Prostate gland (tissue), 2 donors: Measurements from ENCODE around the gene KCNJ8. TPM values are rescaled to one million over a fixed set of nuclear protein-coding genes. Genes with fewer than 3 reads are reported as not detected.
A peak's percentile ranks its signal among the peaks of the same experiment; 100 is the strongest.

Experiments
- DNase-seq: peaks from one replicate; pipeline ENCODE4 v3.0.0-alpha.2; 2019; ENCODE audit warnings: low spot score
- H3K27ac ChIP-seq, 2 donors: fragments of 200-600 bp; sonication (generic); 2 replicates each; pipeline ENCODE4 v1.5.1; 2017 to 2019
- H3K27me3 ChIP-seq: fragments of 200-600 bp; sonication (generic); replicated peaks from 2 replicates; pipeline ENCODE4 v1.5.1; 2019; ENCODE audit not compliant: insufficient read depth
- H3K36me3 ChIP-seq, 2 donors: fragments of 200-600 bp; sonication (generic); 1 replicate in 1 of 2; 2 replicates in 1 of 2; pipeline versions ENCODE4 v1.5.1 to v1.8.1; 2017 to 2019
- H3K4me1 ChIP-seq: fragments of 200-600 bp; sonication (generic); replicated peaks from 2 replicates; pipeline ENCODE4 v1.5.1; 2019
- H3K4me3 ChIP-seq, 2 donors: fragments of 200-600 bp; sonication (generic); 2 replicates each; pipeline ENCODE4 v1.5.1; 2017 to 2019
- H3K9me3 ChIP-seq: fragments of 200-600 bp; sonication (generic); 2 replicates; pipeline ENCODE4 v1.5.1; 2017
- POLR2A ChIP-seq: fragments of 450-650 bp; IDR thresholded peaks from one replicate; pipeline ENCODE4 v1.6.1; 2016; ENCODE audit warnings: antibody characterized with exemption, mild to moderate bottlenecking
- POLR2AphosphoS5 ChIP-seq: sonication (generic); formaldehyde crosslinking; IDR thresholded peaks from one replicate; pipeline ENCODE4 v1.6.1; 2017; ENCODE audit warnings: antibody characterized with exemption
- WGBS: methylation state at CpG from one replicate; pipeline ENCODE4 v1.1.5; 2018; 5-methylcytosine and 5-hydroxymethylcytosine counted together
- intact Hi-C: fragments of 100-400 bp; cut with DNase I; formaldehyde crosslinking; loops from one replicate; pipeline ENCODE4 v1.14.2; 2022
- total RNA-seq, 2 donors: library from RNA; depleted of rRNA; stranded (reverse); fragments of >200 nt; gene quantifications; one replicate each; pipeline ENCODE4 v1.1.0, GENCODE V29; 2016
- TF ChIP-seq, protein P1 (sequence below), 4 experiments: fragments of 200-600 bp in 2 of 4; fragments of 450-650 bp in 2 of 4; sonication (generic) in 2 of 4; IDR thresholded peaks; 1 replicate in 3 of 4; 2 replicates in 1 of 4; pipeline ENCODE4 v1.5.1; 2016 to 2019; ENCODE audit warnings: antibody characterized with exemption in 4 of 4, mild to moderate bottlenecking in 2 of 4, moderate library complexity in 2 of 4

KCNJ8 gene
- total RNA-seq, 2 donors from 2014 or later = 9.2 to 10.3 TPM

DNA sequence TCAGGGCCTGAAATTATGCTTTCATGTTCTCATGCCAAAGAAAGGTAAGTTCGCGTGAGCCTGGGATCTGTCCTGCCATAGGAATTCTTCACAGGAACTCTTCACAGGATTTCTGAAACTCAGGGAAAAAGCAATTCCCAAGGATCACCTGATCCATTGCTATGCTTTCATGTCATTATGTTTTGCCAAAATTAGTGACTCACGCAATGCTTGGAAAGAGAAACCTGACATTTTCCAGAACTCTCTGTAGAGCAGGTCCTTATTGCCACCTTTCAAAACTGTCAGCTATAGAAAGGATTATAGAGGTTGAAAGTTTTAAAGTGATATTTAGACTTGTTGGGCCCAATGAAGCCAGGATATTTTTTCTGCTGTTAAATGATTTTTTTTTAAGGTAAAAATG is 6.3 kb upstream of the KCNJ8 start:
- intact Hi-C loops = no loop called here
- no peak for DNase-seq
- H3K27ac ChIP-seq = peak overlapping the region in 1 of 2 donors; percentile 3
- H3K4me1 ChIP-seq = no peaks in the 10 kb centered on the region
- 70% methylated on average over 3 of the region's 3 CpGs for WGBS
- no peaks in the 10 kb centered on the region for H3K9me3 ChIP-seq
- no peak overlapping the region for H3K4me3 ChIP-seq
- no peaks in the 10 kb centered on the region for H3K27me3 ChIP-seq
- TF ChIP-seq POLR2AphosphoS5 = peak; percentile 8
- no peak for TF ChIP-seq POLR2A
- no peaks in the 10 kb centered on the region for H3K36me3 ChIP-seq

DNA sequence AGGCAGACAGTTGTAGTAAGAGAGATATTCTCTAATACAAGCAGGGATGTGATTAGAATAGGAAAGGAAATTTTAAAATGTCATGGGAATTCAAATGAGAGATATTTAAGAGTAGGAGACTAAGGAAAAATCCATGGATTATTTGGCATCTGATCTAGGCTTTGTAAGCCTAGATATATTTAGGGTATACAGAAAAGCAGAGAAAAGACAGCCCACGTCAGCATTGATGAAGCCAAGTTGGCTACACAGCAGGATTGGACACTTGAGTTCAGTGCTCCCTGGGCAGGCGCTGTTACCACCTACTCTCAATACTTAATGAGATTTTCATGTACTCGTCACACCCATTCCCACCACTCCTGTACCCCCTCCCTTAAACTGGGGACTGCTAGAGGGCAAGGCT is 1.7 kb upstream of the KCNJ8 start:
- WGBS = 77% methylated on average over 3 of the region's 3 CpGs
- H3K27ac ChIP-seq = no peak overlapping the region
- no peaks in the 10 kb centered on the region for H3K9me3 ChIP-seq
- H3K4me3 ChIP-seq = no peak overlapping the region
- TF ChIP-seq POLR2A = no peak
- TF ChIP-seq, protein P1, sequence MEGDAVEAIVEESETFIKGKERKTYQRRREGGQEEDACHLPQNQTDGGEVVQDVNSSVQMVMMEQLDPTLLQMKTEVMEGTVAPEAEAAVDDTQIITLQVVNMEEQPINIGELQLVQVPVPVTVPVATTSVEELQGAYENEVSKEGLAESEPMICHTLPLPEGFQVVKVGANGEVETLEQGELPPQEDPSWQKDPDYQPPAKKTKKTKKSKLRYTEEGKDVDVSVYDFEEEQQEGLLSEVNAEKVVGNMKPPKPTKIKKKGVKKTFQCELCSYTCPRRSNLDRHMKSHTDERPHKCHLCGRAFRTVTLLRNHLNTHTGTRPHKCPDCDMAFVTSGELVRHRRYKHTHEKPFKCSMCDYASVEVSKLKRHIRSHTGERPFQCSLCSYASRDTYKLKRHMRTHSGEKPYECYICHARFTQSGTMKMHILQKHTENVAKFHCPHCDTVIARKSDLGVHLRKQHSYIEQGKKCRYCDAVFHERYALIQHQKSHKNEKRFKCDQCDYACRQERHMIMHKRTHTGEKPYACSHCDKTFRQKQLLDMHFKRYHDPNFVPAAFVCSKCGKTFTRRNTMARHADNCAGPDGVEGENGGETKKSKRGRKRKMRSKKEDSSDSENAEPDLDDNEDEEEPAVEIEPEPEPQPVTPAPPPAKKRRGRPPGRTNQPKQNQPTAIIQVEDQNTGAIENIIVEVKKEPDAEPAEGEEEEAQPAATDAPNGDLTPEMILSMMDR (IDR thresholded peaks at IDR 0.05) = no peak
- no peak for TF ChIP-seq POLR2AphosphoS5
- no peaks in the 10 kb centered on the region for H3K4me1 ChIP-seq
- intact Hi-C loops = loop anchor here (2.0 kb wide), 1 partner anchor 57 kb away; no protein-coding TSS in a partner anchor
- no peak for DNase-seq
- no peaks in the 10 kb centered on the region for H3K27me3 ChIP-seq
- H3K36me3 ChIP-seq = no peaks in the 10 kb centered on the region

DNA sequence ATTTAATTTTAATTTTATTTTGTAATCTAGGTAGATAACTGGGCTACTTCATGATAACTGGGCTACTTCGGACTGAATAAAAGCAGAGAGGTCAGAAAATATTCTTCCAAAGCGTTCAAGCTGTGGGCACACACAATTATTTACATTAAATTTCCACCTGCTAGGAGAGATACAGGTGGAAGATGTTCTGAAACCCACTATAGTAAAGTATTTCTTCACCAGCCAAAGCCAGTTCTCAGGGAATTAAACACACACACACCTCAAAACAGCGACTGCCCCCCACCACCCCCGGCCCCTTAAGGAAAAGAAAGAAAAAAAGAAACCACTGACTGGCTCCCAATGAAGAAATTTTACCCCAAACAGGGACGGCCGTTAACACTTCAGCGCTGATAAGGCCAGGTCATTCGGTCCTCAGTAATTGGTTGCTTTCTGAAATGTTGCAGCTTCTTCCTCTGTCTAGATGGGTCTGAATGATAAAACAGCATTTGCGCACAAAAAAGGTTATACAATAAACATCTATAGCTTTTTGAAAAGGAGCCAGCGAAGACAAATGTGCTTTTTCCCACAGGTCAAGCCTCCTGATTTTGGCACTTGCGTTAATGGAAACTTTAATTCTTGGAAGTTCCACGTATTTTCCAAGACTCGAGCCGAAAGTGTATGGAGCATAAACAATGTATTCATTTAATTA is 771 bp upstream of the KCNJ8 start:
- Histone ChIP-seq H3K4me1 (no peaks in the 10 kb centered on the region), H3K9me3 (no peaks in the 10 kb centered on the region), H3K27ac (peak overlapping the region; percentile 51 to 76), H3K27me3 (no peaks in the 10 kb centered on the region), H3K4me3 (peak overlapping the region; percentile 42 to 45), H3K36me3 (no peaks in the 10 kb centered on the region)
- TF ChIP-seq POLR2A (no peak), POLR2AphosphoS5 (no peak)
- TF ChIP-seq, protein P1 (IDR thresholded peaks at IDR 0.05) = no peak
- no peak for DNase-seq
- 26% methylated on average over 14 of the region's 14 CpGs for WGBS
- intact Hi-C loops = loop anchor here (2.0 kb wide), 1 partner anchor 166 kb away; the partner anchor contains the start of gene ABCC9

DNA sequence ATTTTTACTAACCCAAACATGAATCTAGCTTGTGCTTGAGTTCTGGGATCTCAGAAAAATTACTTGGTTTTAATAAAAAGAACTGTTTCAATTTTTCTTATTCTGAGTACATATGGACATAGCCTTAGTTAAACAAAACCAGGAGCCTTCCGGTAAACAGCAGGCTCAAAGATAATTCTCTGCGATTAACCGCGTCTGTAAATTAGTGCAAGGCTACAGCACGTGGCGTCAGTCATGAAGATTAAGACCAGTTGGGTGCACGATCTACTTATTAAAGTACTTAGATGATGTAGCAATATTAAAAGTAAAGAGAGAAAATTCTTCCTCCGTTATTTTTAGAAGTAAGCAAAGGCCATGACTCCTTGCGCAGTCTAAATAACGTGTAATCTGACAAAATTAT is 700 bp downstream of the KCNJ8 start:
- H3K9me3 ChIP-seq = no peaks in the 10 kb centered on the region
- TF ChIP-seq POLR2A = no peak
- no peaks in the 10 kb centered on the region for H3K36me3 ChIP-seq
- peak overlapping the region; percentile 51 to 76 for H3K27ac ChIP-seq
- intact Hi-C loops = loop anchor here (2.0 kb wide), 1 partner anchor 167 kb away; the partner anchor contains the start of gene ABCC9
- no peak for DNase-seq
- H3K4me1 ChIP-seq = no peaks in the 10 kb centered on the region
- peak overlapping the region; percentile 42 to 45 for H3K4me3 ChIP-seq
- WGBS = 39% methylated on average over 10 of the region's 10 CpGs
- no peaks in the 10 kb centered on the region for H3K27me3 ChIP-seq

DNA sequence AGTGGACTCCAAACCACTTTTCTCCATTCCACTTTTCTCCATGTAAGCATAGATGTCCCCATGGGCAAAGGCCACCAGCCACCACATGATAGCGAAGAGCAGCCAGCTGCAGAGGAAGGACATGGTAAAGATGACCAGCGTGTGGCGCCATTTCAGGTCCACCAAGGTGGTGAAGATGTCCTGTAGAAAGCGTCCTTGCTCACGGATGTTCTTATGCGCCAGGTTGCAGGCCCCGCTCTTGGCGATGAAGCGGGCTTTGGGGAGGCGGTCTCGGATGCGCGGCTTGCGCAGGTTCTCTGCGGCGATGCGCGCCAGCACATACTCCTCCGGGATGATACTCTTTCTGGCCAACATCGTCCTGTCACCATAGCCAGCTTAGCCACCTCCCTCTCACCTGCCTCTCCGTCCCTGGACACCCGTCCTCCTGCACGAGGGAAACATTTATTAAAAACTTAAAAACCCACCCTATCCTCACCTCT is 1.2 kb downstream of the KCNJ8 start:
- no peaks in the 10 kb centered on the region for H3K9me3 ChIP-seq
- H3K4me1 ChIP-seq = no peaks in the 10 kb centered on the region
- no peaks in the 10 kb centered on the region for H3K27me3 ChIP-seq
- TF ChIP-seq, protein P1 (IDR thresholded peaks at IDR 0.05) = peak in 1 of 4 experiments; percentile 21
- TF ChIP-seq POLR2A (no peak), POLR2AphosphoS5 (no peak)
- DNase-seq = no peak
- H3K36me3 ChIP-seq = no peaks in the 10 kb centered on the region
- intact Hi-C loops = no loop called here
- H3K4me3 ChIP-seq = peak overlapping the region; percentile 42 to 45
- H3K27ac ChIP-seq = peak overlapping the region; percentile 51 to 76
- 36% methylated on average over 23 of the region's 23 CpGs for WGBS

DNA sequence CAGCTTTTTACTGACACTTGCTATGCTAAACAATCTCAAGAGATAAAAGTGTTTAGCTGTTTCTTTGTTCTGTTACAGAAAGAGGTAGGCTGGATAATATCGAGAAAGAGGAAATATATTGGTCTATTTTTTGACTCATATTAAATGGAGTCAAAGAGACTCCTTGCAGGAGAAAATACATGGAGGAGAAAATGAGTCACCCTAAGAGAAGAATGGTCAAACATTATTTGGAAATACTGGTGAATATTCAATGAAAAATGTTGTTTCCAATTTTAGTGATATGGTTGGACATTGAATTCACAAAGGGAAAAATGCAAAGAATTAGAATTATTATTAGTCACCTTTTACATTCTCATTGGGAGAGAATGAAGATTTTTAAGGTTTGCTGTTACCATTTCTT is 3.2 kb downstream of the KCNJ8 start:
- H3K4me1 ChIP-seq = no peaks in the 10 kb centered on the region
- DNase-seq = no peak
- no peaks in the 10 kb centered on the region for H3K9me3 ChIP-seq
- TF ChIP-seq POLR2AphosphoS5 (no peak), POLR2A (no peak)
- TF ChIP-seq, protein P1 (IDR thresholded peaks at IDR 0.05) = no peak
- H3K27ac ChIP-seq = no peak overlapping the region
- no peaks in the 10 kb centered on the region for H3K27me3 ChIP-seq
- H3K4me3 ChIP-seq = no peak overlapping the region
- intact Hi-C loops = no loop called here
- no peaks in the 10 kb centered on the region for H3K36me3 ChIP-seq
- WGBS = 61% methylated on average over 1 of the region's 1 CpG
